Breast epithelium (tissue), 3 donors: Measurements from ENCODE around the gene RNF212.

Source experiments
- POLR2A ChIP-seq: fragments of 450-650 bp; IDR thresholded peaks from one replicate; pipeline ENCODE4 v1.6.1; 2016; ENCODE audit warnings: antibody characterized with exemption, mild to moderate bottlenecking, moderate library complexity
- POLR2AphosphoS5 ChIP-seq, 3 donors: sonication (generic); formaldehyde crosslinking; IDR thresholded peaks; one replicate each; pipeline ENCODE4 v1.6.1; 2017; ENCODE audit warnings: antibody characterized with exemption in 3 of 3
- TF ChIP-seq, protein P1 (sequence below), 3 donors: fragments of 450-650 bp; IDR thresholded peaks; one replicate each; pipeline ENCODE4 v1.5.1; 2016 to 2017; ENCODE audit warnings: antibody characterized with exemption in 3 of 3, mild to moderate bottlenecking in 3 of 3, moderate library complexity in 3 of 3

- TF ChIP-seq, protein P1, sequence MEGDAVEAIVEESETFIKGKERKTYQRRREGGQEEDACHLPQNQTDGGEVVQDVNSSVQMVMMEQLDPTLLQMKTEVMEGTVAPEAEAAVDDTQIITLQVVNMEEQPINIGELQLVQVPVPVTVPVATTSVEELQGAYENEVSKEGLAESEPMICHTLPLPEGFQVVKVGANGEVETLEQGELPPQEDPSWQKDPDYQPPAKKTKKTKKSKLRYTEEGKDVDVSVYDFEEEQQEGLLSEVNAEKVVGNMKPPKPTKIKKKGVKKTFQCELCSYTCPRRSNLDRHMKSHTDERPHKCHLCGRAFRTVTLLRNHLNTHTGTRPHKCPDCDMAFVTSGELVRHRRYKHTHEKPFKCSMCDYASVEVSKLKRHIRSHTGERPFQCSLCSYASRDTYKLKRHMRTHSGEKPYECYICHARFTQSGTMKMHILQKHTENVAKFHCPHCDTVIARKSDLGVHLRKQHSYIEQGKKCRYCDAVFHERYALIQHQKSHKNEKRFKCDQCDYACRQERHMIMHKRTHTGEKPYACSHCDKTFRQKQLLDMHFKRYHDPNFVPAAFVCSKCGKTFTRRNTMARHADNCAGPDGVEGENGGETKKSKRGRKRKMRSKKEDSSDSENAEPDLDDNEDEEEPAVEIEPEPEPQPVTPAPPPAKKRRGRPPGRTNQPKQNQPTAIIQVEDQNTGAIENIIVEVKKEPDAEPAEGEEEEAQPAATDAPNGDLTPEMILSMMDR (IDR thresholded peaks at IDR 0.05), result no peak
- TF ChIP-seq POLR2AphosphoS5 (IDR thresholded peaks at IDR 0.05) (no peak), POLR2A (no peak)
Measured at GRCh38 chr4:1069394-1069793, 44.0 kb downstream of the RNF212 start.
